H1 (cell line): ENCODE data around the gene SCUBE2. TPM values are rescaled to one million over a fixed set of nuclear protein-coding genes. Genes with fewer than 3 reads are reported as not detected.

Experiments
- CTCF ChIA-PET: fragments of 300-600 bp; sonication (Branson Sonifier 250); formaldehyde crosslinking; loops from one replicate; lab custom pipeline; 2021; ENCODE audit not compliant: partially characterized antibody; lab: Charles Lee
- POLR2A ChIA-PET: fragments of 300-600 bp; sonication (Branson Sonifier 250); formaldehyde crosslinking; loops from one replicate; lab custom pipeline; 2021; ENCODE audit warnings: inconsistent platforms; ENCODE audit not compliant: partially characterized antibody; lab: Charles Lee
- DNase-seq, 2 experiments: peaks; one replicate each; pipeline versions ENCODE4 v3.0.0 to v3.0.0-alpha.2; 2010 to 2022; ENCODE audit warnings: low spot score in 2 of 2, low read depth in 1 of 2, mixed read lengths in 1 of 2
- FAIRE-seq: peaks from 2 replicates; lab custom pipeline; 2011; peaks lifted over from hg19 to GRCh38; lab: Jason Lieb, UNC
- H2AFZ ChIP-seq: 2 replicates; pipeline ENCODE4 v1.8.1; 2012; ENCODE audit warnings: low read length, inconsistent platforms
- H2AK5ac ChIP-seq: 2 replicates; pipeline ENCODE4 v1.6.1; 2013; ENCODE audit warnings: low read depth, low read length
- H2BK120ac ChIP-seq: replicated peaks from 2 replicates; pipeline ENCODE3; 2013; ENCODE audit warnings: low read depth, low read length, inconsistent platforms
- H2BK12ac ChIP-seq: 2 replicates; pipeline ENCODE4 v1.6.1; 2013; ENCODE audit warnings: low read depth, low read length
- H2BK15ac ChIP-seq: 2 replicates; pipeline ENCODE4 v1.6.1; 2013; ENCODE audit warnings: low read length
- H2BK20ac ChIP-seq: 2 replicates; pipeline ENCODE4 v1.6.1; 2013; ENCODE audit warnings: low read length
- H2BK5ac ChIP-seq: 2 replicates; pipeline ENCODE4 v1.6.1; 2013; ENCODE audit warnings: low read depth, low read length
- H3K14ac ChIP-seq: 2 replicates; pipeline ENCODE4 v1.6.1; 2013; ENCODE audit warnings: inconsistent platforms; ENCODE audit not compliant: insufficient read length
- H3K18ac ChIP-seq: 2 replicates; pipeline ENCODE4 v1.6.1; 2013; ENCODE audit warnings: low read length; ENCODE audit errors: extremely low read depth
- H3K23ac ChIP-seq: 2 replicates; pipeline ENCODE4 v1.6.1; 2013; ENCODE audit warnings: inconsistent platforms; ENCODE audit not compliant: insufficient read length
- H3K23me2 ChIP-seq: 2 replicates; pipeline ENCODE4 v1.6.1; 2013; ENCODE audit warnings: low read depth, low read length
- H3K27ac ChIP-seq: 2 replicates; pipeline ENCODE4 v1.6.1; 2011; ENCODE audit warnings: low read depth, low read length, inconsistent platforms
- H3K27me3 ChIP-seq, 4 experiments: replicated peaks in 1 of 4; 1 replicate in 1 of 4; 2 replicates in 3 of 4; pipeline versions ENCODE4 v1.6.1 to v1.8.1; 2011 to 2013; ENCODE audit warnings: low read length in 3 of 4, mild to moderate bottlenecking in 3 of 4, inconsistent platforms in 2 of 4, mixed read lengths in 2 of 4, moderate library complexity in 1 of 4; ENCODE audit not compliant: control insufficient read depth in 3 of 4, insufficient read depth in 3 of 4; ENCODE audit errors: extremely low read depth in 1 of 4
- H3K36me3 ChIP-seq, 4 experiments: 2 replicates each; pipeline versions ENCODE4 v1.6.1 to v1.8.1; 2011 to 2013; ENCODE audit warnings: mild to moderate bottlenecking in 4 of 4, low read length in 3 of 4, moderate library complexity in 2 of 4, control low read depth in 1 of 4, inconsistent platforms in 1 of 4; ENCODE audit not compliant: insufficient read depth in 4 of 4, control insufficient read depth in 2 of 4
- H3K4ac ChIP-seq: replicated peaks from 2 replicates; pipeline ENCODE3; 2013; ENCODE audit warnings: low read length, low read depth, mixed read lengths, inconsistent platforms; ENCODE audit not compliant: insufficient read length
- H3K4me1 ChIP-seq, 4 experiments: replicated peaks in 1 of 4; 1 replicate in 1 of 4; 2 replicates in 3 of 4; pipeline versions ENCODE4 v1.6.1 to v1.8.1; 2011 to 2013; ENCODE audit warnings: low read length in 3 of 4, inconsistent platforms in 2 of 4, mixed read lengths in 1 of 4; ENCODE audit not compliant: insufficient read depth in 4 of 4, control insufficient read depth in 3 of 4
- H3K4me2 ChIP-seq, 2 experiments: 2 replicates each; pipeline versions ENCODE4 v1.6.1 to v1.8.1; 2011 to 2013; ENCODE audit warnings: low read depth in 2 of 2, low read length in 2 of 2, control low read depth in 1 of 2, inconsistent platforms in 1 of 2, mild to moderate bottlenecking in 1 of 2; ENCODE audit not compliant: insufficient read depth in 1 of 2
- H3K4me3 ChIP-seq, 4 experiments: fragments of 200-600, 300-600 bp in 1 of 4; sonication (generic), shearing (Covaris generic), sonication (Bioruptor Twin) in 1 of 4; 2 replicates each; pipeline versions ENCODE4 v1.5.1 to v1.8.1; 2011 to 2016; ENCODE audit warnings: low read length in 4 of 4, low read depth in 3 of 4, control low read depth in 2 of 4, inconsistent platforms in 2 of 4, mild to moderate bottlenecking in 2 of 4, mixed read lengths in 1 of 4, moderate library complexity in 1 of 4; ENCODE audit not compliant: insufficient read depth in 2 of 4; ENCODE audit errors: extremely low read depth in 1 of 4
- H3K56ac ChIP-seq: replicated peaks from 2 replicates; pipeline ENCODE3; 2013; ENCODE audit warnings: low read depth, mild to moderate bottlenecking, mixed read lengths, low read length, inconsistent platforms; ENCODE audit not compliant: insufficient read length
- H3K79me1 ChIP-seq: 2 replicates; pipeline ENCODE4 v1.6.1; 2013; ENCODE audit warnings: low read depth, low read length, control low read depth
- H3K79me2 ChIP-seq, 2 experiments: 2 replicates each; pipeline versions ENCODE4 v1.6.1 to v1.8.1; 2012 to 2013; ENCODE audit warnings: low read length in 2 of 2, mild to moderate bottlenecking in 2 of 2, inconsistent platforms in 1 of 2; ENCODE audit not compliant: insufficient read depth in 2 of 2, control insufficient read depth in 1 of 2
- H3K9ac ChIP-seq, 4 experiments: replicated peaks in 1 of 4; 1 replicate in 1 of 4; 2 replicates in 3 of 4; pipeline versions ENCODE4 v1.6.1 to v1.8.1; 2011 to 2013; ENCODE audit warnings: low read depth in 3 of 4, low read length in 3 of 4, control low read depth in 2 of 4, mild to moderate bottlenecking in 2 of 4, moderate library complexity in 2 of 4, inconsistent platforms in 1 of 4; ENCODE audit errors: extremely low read depth in 1 of 4
- H3K9me3 ChIP-seq, 2 experiments: 2 replicates each; pipeline versions ENCODE4 v1.6.1 to v1.8.1; 2012 to 2013; ENCODE audit warnings: mild to moderate bottlenecking in 2 of 2, moderate library complexity in 2 of 2, control low read depth in 1 of 2, inconsistent platforms in 1 of 2, low read depth in 1 of 2, low read length in 1 of 2, mixed read lengths in 1 of 2; ENCODE audit not compliant: insufficient read depth in 2 of 2
- H4K20me1 ChIP-seq, 2 experiments: replicated peaks in 1 of 2; 2 replicates each; pipeline versions ENCODE3 to v1.8.1; 2011 to 2013; ENCODE audit warnings: inconsistent platforms in 2 of 2, low read length in 2 of 2, mild to moderate bottlenecking in 1 of 2; ENCODE audit not compliant: insufficient read depth in 2 of 2, control insufficient read depth in 1 of 2
- H4K5ac ChIP-seq: 2 replicates; pipeline ENCODE4 v1.6.1; 2013; ENCODE audit warnings: low read length, low read depth, mixed read lengths, inconsistent platforms; ENCODE audit not compliant: insufficient read length
- H4K8ac ChIP-seq: 2 replicates; pipeline ENCODE4 v1.8.0; 2013; ENCODE audit warnings: mild to moderate bottlenecking, moderate library complexity, low read length, inconsistent platforms; ENCODE audit not compliant: insufficient read depth; ENCODE audit errors: extremely low read depth
- H4K91ac ChIP-seq: replicated peaks from 2 replicates; pipeline ENCODE3; 2013; ENCODE audit warnings: low read length, mixed read lengths, inconsistent platforms; ENCODE audit not compliant: insufficient read length
- ASH2L ChIP-seq: fragments of 200-600, 300-600 bp; sonication (generic); IDR thresholded peaks from one replicate; pipeline ENCODE4 v1.7.1; 2017; ENCODE audit warnings: low read length
- CEBPB ChIP-seq: IDR thresholded peaks from 2 replicates; pipeline ENCODE4 v1.6.1; 2012; ENCODE audit warnings: low read depth, low read length
- EP300 ChIP-seq, 2 experiments: IDR thresholded peaks; 1 replicate in 1 of 2; 2 replicates in 1 of 2; pipeline ENCODE4 v1.6.1; 2011 to 2012; ENCODE audit warnings: low read depth in 2 of 2, low read length in 2 of 2, mild to moderate bottlenecking in 2 of 2, borderline replicate concordance in 1 of 2, inconsistent platforms in 1 of 2, moderate library complexity in 1 of 2
- FOSL1 ChIP-seq: IDR thresholded peaks from 2 replicates; pipeline ENCODE4 v1.6.1; 2011; ENCODE audit warnings: mild to moderate bottlenecking, low read depth, low read length, moderate library complexity; ENCODE audit not compliant: insufficient read depth
- HDAC2 ChIP-seq, 2 experiments: fragments of 300-600 bp in 1 of 2; sonication (generic) in 1 of 2; IDR thresholded peaks; 2 replicates each; pipeline ENCODE4 v1.6.1; 2011 to 2012; ENCODE audit warnings: low read depth in 2 of 2, low read length in 2 of 2, mild to moderate bottlenecking in 2 of 2, moderate library complexity in 2 of 2, borderline replicate concordance in 1 of 2, inconsistent platforms in 1 of 2
- JUN ChIP-seq: IDR thresholded peaks from 2 replicates; pipeline ENCODE4 v1.6.1; 2011; ENCODE audit warnings: low read depth, mild to moderate bottlenecking, improper control_type of control experiment, low read length
- MAFK ChIP-seq: IDR thresholded peaks from 2 replicates; pipeline ENCODE4 v1.6.1; 2012; ENCODE audit warnings: low read depth, mild to moderate bottlenecking, improper control_type of control experiment, low read length
- NRF1 ChIP-seq: IDR thresholded peaks from 2 replicates; pipeline ENCODE4 v1.6.1; 2011; ENCODE audit warnings: mild to moderate bottlenecking, low read depth, low read length, improper control_type of control experiment
- SAP30 ChIP-seq: fragments of 300-600 bp; sonication (generic); IDR thresholded peaks from 2 replicates; pipeline ENCODE4 v1.7.1; 2012; ENCODE audit warnings: low read length, moderate library complexity, mild to moderate bottlenecking, inconsistent platforms; ENCODE audit not compliant: insufficient read depth, insufficient replicate concordance
- SIX5 ChIP-seq: IDR thresholded peaks from 2 replicates; pipeline ENCODE4 v1.6.1; 2011; ENCODE audit warnings: mild to moderate bottlenecking, low read depth, low read length
- SP4 ChIP-seq: IDR thresholded peaks from 2 replicates; pipeline ENCODE4 v1.6.1; 2012; ENCODE audit warnings: low read length, inconsistent platforms
- TAF1 ChIP-seq: IDR thresholded peaks from 2 replicates; pipeline ENCODE4 v1.6.1; 2011; ENCODE audit warnings: mild to moderate bottlenecking, low read depth, low read length
- TAF7 ChIP-seq: optimal IDR thresholded peaks from 2 replicates; pipeline ENCODE3; 2011; ENCODE audit warnings: low read depth, mild to moderate bottlenecking, inconsistent platforms, low read length, moderate library complexity, borderline replicate concordance
- ZNF274 ChIP-seq: IDR thresholded peaks from 2 replicates; pipeline ENCODE4 v1.7.0; 2012; ENCODE audit warnings: low read length, borderline replicate concordance; ENCODE audit errors: extremely low read depth
- WGBS, 2 experiments: shearing (Covaris generic) in 1 of 2; methylation state at CpG; one replicate each; pipeline versions ENCODE4 v1.1.6 to v1.1.7; 2013 to 2015; ENCODE audit warnings: low lambda C conversion rate in 2 of 2, mixed read lengths in 2 of 2, inconsistent platforms in 1 of 2, low coverage in 1 of 2, missing lambda C conversion rate in 1 of 2; ENCODE audit not compliant: insufficient replicate concordance in 2 of 2, insufficient coverage in 1 of 2, insufficient read length in 1 of 2; ENCODE audit errors: extremely low coverage in 1 of 2, missing lambda C conversion rate in 1 of 2; 5-methylcytosine and 5-hydroxymethylcytosine counted together
- polyA plus RNA-seq, 7 experiments: library from polyadenylated mRNA; depleted of rRNA in 3 of 7; stranded (reverse) in 5 of 7; unstranded in 2 of 7; fragments of >200 nt in 5 of 7; fragments of 200-250 nt in 2 of 7; gene quantifications; 1 replicate in 5 of 7; 2 replicates in 1 of 7; 4 replicates in 1 of 7; pipeline versions ENCODE4 v1.2.1 to v1.2.3, GENCODE V29; 2011 to 2013; ENCODE audit warnings: missing spikeins in 2 of 7, mixed read lengths in 2 of 7
- total RNA-seq: library from RNA; stranded (reverse); fragmentation: NEBNext Ultra II Directional; extraction: Animal tissue kit (Norgen Biotek cat#: 25700); gene quantifications from 2 replicates; pipeline ENCODE4 v1.2.1, GENCODE V29; 2021

The SCUBE2 gene
- total and polyA plus RNA-seq, 2 of the 8 experiments (the other 6 are each of a cell fraction or from before 2014, with no cell fraction given), result 0.29 to 1.2 TPM

GRCh38 chr11:9076661-9077060 is 14.7 kb downstream of the SCUBE2 start:
- Histone ChIP-seq H2BK12ac (no peak overlapping the region), H3K79me2 (no peaks in the 10 kb centered on the region), H3K27me3 (no peaks in the 10 kb centered on the region), H3K9ac (peak overlapping the region in 1 of 4 experiments; percentile 27; a peak in 1 of 7 replicates), H3K4me2 (no peak overlapping the region), H2AK5ac (no peak overlapping the region), H4K20me1 (no peaks in the 10 kb centered on the region), H3K14ac (no peak overlapping the region), H4K5ac (no peak overlapping the region), H3K36me3 (no peaks in the 10 kb centered on the region), H3K79me1 (no peaks in the 10 kb centered on the region), H3K23ac (no peak overlapping the region), H2BK20ac (no peak overlapping the region), H4K8ac (no peak overlapping the region), H3K4me3 (no peak overlapping the region), H2BK15ac (no peak overlapping the region; the same call in 1 of the 2 replicates), H2BK5ac (no peak overlapping the region), H3K4ac (no peak overlapping the region), H3K4me1 (peaks cover 0 to 1% (median 0%) of the 10 kb centered on the region in 4 experiments; a peak in 2 of 7 replicates), H3K18ac (no peak overlapping the region), H3K27ac (no peak overlapping the region), H3K23me2 (no peaks in the 10 kb centered on the region), H2BK120ac (no peak overlapping the region), H3K56ac (no peak overlapping the region), H3K9me3 (no peaks in the 10 kb centered on the region), H4K91ac (no peak overlapping the region), H2AFZ (no peak overlapping the region)
- 74% methylated on average over 3 of the region's 3 CpGs; no CpG with 5 or more reads in 1 of the 2 experiments for WGBS, 2 experiments
- ChIA-PET CTCF (interaction anchor here (0.6 to 14.0 kb wide), 11 partner anchors 8 to 344 kb away, joined by 3 to 177 read pairs (median 4); partner anchors contain the start of gene SCUBE2), POLR2A (interaction anchor here (1.4 kb wide), 1 partner anchor 14 kb away, joined by 3 read pairs; no protein-coding TSS in a partner anchor)
- FAIRE-seq, result no peak
- peak in 1 of 2 experiments; percentile 33 for DNase-seq
- no peak for TF ChIP-seq HDAC2 (IDR thresholded peaks at IDR 0.05; ENCODE audit: borderline replicate concordance in 1 of 2, low read depth in 2 of 2, low read length in 2 of 2)
- no peak for TF ChIP-seq SAP30
- no peak for TF ChIP-seq SIX5
- TF ChIP-seq TAF7, result no peak
- no peak for TF ChIP-seq FOSL1
- no peak for TF ChIP-seq NRF1
- TF ChIP-seq ASH2L, result no peak
- no peak for TF ChIP-seq ZNF274
- TF ChIP-seq EP300 (IDR thresholded peaks at IDR 0.05; ENCODE audit: borderline replicate concordance in 1 of 2, low read depth in 2 of 2, low read length in 2 of 2), result no peak
- TF ChIP-seq SP4, result no peak
- TF ChIP-seq JUN, result no peak
- no peak for TF ChIP-seq TAF1
- no peak for TF ChIP-seq CEBPB
- TF ChIP-seq MAFK, result no peak
